ENCODE data around the gene LRPAP1.
A peak's percentile ranks its signal among the peaks of the same experiment; 100 is the strongest.
"Not testable (repeated sequence)": the region's sequence is repeated elsewhere in the genome, so short reads cannot be mapped to it uniquely, and the experiment has no call there.

LRPAP1 gene

DNA sequence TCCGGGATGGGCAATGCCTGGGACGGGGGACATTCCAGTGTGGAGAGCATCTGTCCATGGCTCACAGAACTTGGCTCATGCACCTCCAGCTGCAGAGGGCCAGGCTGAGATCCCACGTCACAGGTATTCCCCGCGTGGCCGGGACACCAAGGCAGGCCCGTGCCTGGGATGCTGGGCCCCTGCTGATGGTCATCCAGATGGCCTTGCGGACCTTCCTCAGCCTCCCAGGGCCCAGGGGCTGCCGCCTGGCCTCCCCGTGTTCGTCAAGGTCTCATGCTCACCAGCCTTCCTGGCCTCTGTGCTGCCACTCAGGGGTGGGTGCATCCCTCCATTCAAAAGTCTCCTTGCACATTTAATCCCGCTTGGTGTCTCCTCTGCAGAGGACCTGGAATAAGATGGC lies 40.9 kb upstream of the LRPAP1 start:
- no peak for DNase-seq (ENCODE audit: low spot score)
- TF ChIP-seq, protein P1, sequence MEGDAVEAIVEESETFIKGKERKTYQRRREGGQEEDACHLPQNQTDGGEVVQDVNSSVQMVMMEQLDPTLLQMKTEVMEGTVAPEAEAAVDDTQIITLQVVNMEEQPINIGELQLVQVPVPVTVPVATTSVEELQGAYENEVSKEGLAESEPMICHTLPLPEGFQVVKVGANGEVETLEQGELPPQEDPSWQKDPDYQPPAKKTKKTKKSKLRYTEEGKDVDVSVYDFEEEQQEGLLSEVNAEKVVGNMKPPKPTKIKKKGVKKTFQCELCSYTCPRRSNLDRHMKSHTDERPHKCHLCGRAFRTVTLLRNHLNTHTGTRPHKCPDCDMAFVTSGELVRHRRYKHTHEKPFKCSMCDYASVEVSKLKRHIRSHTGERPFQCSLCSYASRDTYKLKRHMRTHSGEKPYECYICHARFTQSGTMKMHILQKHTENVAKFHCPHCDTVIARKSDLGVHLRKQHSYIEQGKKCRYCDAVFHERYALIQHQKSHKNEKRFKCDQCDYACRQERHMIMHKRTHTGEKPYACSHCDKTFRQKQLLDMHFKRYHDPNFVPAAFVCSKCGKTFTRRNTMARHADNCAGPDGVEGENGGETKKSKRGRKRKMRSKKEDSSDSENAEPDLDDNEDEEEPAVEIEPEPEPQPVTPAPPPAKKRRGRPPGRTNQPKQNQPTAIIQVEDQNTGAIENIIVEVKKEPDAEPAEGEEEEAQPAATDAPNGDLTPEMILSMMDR (conservative IDR thresholded peaks at IDR 0.05; ENCODE audit: low read depth) = no peak
- ChIA-PET POLR2A (ENCODE audit: low non-redundant PET) (no interaction called here), CTCF (no interaction called here)
- no peak overlapping the region for H3K27ac ChIP-seq

DNA sequence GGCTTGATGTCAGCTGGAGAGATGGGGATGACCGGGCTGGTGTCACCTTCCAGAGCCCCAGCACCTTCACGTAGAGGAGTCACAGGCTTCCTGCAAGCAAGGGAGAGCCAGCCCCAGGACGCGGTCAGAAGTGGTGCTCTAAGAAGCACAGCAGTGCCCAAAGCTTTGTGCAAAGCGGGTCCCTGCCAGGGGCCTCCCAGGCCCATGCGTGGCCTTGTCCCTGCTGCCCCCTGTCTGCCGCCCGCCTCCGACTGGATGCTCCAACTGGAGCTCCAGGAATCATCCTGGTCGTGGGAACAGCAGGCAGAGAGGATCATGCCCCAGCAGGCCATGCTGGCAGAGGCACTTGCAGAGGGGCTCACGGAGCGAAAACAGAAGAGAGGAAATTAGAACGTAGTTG lies 40.1 kb upstream of the LRPAP1 start:
- POLR2A ChIA-PET (ENCODE audit: low non-redundant PET) = no interaction called here
- DNase-seq (ENCODE audit: low spot score) = no peak

DNA sequence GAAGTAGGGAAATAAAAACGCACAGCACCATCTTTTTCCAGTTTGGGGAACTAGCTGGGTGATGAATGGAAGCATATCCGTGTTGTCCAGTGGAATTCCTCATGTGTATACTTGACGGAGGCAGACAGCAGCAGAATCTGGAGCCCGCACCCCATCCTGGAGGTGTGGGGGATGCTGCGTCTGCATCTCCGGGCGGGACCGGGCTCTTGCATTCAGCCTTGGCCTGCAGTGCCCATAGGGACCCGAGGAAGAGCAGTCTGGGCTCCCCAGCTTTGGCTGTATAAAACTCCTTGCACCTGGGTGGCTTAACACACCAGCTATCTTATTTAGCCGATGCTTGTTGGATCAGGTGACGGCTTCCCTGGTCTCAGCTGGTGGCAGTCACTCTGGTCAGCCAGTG lies 39.7 kb upstream of the LRPAP1 start:
- H3K27ac ChIP-seq = no peak overlapping the region
- TF ChIP-seq, protein P1 (conservative IDR thresholded peaks at IDR 0.05; ENCODE audit: low read depth) = no peak
- ChIA-PET POLR2A (ENCODE audit: low non-redundant PET) (no interaction called here), CTCF (no interaction called here)
- no peak for DNase-seq (ENCODE audit: low spot score)

More for the DNA sequence above, 40.1 kb upstream of the LRPAP1 start:
- no peak overlapping the region for H3K27ac ChIP-seq
- CTCF ChIA-PET = no interaction called here
- TF ChIP-seq, protein P1 (conservative IDR thresholded peaks at IDR 0.05; ENCODE audit: low read depth) = no peak

DNA sequence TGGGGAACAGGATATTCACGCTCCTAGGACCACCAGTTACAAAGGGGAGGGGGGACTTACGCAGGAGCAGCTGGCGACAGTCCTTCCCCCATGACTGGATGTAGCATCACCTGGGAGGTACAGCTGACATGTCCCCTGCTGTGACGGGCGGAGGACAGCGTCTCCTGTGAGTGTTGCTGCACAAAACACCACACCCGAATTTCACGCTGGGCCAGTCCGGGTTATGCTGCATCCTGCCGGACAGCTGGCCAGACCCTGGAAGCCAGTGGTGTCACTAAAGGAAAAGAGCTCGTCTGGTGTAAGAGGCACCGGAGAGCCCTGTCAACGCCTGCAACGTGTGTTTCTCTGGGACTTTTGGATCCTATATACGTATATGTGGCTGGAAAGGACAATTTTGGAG lies 38.7 kb upstream of the LRPAP1 start:
- DNase-seq (ENCODE audit: low spot score); CTCF ChIA-PET; H3K27ac ChIP-seq; POLR2A ChIA-PET (ENCODE audit: low non-redundant PET): not testable (repeated sequence)

DNA sequence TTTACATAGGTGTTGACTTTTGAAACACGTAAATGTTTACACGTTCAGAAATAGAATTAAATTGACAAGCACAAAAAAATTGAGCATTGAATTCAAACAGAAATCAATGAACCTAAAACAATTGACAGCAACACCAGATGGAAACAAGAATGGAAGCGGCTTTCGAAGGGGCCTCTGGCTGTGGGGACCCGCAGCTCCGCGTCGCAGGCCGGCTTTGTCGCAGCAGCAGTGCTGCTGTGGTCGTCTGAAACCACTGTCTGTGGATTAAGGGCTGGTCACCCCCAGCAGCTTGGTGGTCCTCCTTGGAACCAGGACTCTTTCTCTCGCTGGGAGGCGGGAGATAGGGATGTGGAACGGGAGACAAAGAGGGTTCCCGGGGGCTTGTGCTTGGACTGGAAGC lies 37.4 kb upstream of the LRPAP1 start:
- CTCF ChIA-PET; H3K27ac ChIP-seq; POLR2A ChIA-PET (ENCODE audit: low non-redundant PET); DNase-seq (ENCODE audit: low spot score): not testable (repeated sequence)

DNA sequence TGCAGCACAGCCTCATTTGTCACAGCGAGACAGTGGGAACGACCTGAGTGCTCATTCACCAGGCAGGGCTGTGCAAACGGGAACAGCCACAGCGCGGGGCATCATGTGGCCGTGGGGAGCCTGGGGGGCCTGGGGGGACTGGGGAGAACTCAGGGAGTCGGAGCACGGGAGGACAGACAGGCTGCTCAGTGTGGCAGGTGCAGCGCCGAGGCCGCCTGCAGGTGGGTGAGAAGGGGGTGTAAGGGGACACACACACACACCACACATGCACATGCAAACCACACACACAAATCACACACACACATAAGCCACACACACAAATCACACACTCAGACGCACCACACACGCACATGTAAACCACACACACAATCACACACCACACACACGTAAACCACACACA lies 34.5 kb upstream of the LRPAP1 start:
- CTCF ChIA-PET; H3K27ac ChIP-seq; POLR2A ChIA-PET (ENCODE audit: low non-redundant PET); DNase-seq (ENCODE audit: low spot score): not testable (repeated sequence)

DNA sequence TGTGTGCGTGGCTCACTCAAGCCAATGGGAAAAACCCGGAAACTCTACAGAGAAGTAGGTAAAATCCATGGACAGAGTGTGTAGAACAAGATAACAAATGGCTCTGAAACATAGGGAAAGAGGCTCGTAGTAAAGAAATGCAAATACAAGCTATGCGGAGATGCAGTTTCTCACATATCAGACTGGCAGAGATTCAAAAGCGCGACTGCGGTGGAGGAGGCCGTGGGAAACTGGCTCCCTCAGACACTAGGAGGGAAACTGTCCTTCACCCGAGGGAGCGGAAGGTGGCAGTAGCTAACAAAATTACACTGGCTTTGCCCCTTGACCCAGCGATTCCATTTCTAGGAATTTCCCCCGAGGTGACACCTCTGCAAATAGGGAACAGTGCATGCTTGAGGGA lies 34.1 kb upstream of the LRPAP1 start:
- CTCF ChIA-PET; H3K27ac ChIP-seq; DNase-seq (ENCODE audit: low spot score); POLR2A ChIA-PET (ENCODE audit: low non-redundant PET): not testable (repeated sequence)
- TF ChIP-seq, protein P1 (conservative IDR thresholded peaks at IDR 0.05; ENCODE audit: low read depth) = peak; percentile 12; the same call in 1 of the 2 replicates

DNA sequence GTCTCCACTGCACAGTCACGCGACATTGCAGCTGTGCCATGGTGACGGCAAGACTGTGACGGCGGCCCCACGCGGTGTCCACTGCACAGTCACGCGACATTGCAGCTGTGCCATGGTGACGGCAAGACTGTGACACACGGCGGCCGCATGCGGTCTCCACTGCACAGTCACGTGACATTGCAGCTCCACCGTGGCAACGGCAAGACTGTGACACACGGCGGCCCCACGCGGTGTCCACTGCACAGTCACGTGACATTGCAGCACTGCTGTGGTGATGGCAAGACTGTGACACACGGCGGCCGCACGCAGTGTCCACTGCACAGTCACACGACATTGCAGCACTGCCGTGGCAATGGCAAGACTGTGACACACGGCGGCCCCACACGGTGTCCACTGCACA lies 32.7 kb upstream of the LRPAP1 start:
- DNase-seq (ENCODE audit: low spot score); H3K27ac ChIP-seq; CTCF ChIA-PET; POLR2A ChIA-PET (ENCODE audit: low non-redundant PET): not testable (repeated sequence)

DNA sequence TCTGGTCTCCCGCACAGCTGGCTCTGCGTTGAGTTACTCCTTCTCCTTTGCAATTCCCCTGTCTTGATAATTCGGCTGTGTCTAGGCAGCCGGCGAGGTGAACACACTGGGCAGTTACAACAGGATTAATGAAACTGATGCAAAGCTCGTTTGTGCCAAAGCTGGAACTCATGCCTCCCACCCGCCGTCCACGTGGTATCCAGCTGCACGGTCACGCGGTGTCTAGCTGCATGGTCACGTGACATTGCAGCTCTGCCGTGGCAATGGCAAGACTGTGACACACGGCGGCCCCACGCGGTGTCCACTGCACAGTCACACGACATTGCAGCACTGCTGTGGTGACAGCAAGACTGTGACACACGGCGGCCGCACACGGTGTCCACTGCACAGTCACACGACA lies 31.2 kb upstream of the LRPAP1 start:
- CTCF ChIA-PET = no interaction called here
- POLR2A ChIA-PET (ENCODE audit: low non-redundant PET) = no interaction called here

DNA sequence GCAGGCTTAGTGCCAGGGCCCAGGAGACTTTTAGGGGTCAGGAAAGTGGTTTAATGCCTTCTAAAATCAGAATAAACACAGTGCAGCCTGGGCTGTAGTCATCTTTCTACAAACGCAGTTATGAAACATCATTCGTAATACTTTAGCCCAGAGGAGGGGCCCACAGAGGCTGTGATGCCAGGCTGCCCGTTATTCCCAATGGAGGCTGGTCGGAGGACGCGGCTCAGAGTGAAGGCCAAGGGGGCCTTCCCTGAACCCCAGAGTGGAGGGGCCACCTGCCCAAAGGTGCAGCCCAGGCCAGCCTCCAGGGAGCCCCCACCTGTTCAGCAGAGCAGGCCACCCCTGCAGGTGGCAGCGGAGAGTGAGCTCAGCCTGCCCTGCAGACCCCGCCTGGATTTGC lies 29.9 kb upstream of the LRPAP1 start:
- POLR2A ChIA-PET (ENCODE audit: low non-redundant PET); DNase-seq (ENCODE audit: low spot score); H3K27ac ChIP-seq; CTCF ChIA-PET: not testable (repeated sequence)

More for the DNA sequence above, 31.2 kb upstream of the LRPAP1 start:
- no peak for DNase-seq (ENCODE audit: low spot score)
- no peak overlapping the region for H3K27ac ChIP-seq
- TF ChIP-seq, protein P1 (conservative IDR thresholded peaks at IDR 0.05; ENCODE audit: low read depth) = no peak

DNA sequence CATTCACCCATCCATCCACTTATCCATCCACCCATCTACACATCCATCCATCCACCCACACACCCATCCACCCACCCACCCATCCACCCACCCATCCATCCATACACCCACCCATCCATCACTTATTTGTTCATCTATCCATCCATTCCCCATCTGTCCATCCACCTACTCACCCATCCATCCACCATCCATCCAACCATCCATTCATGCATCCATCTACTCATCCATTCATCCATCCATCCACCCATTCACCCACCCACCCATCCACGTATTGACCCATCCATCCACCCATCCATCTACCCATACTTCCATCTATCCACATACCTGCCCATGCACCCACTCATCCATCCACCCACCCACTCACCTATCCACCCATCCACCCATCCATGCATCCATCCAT lies 28.2 kb upstream of the LRPAP1 start:
- H3K27ac ChIP-seq; POLR2A ChIA-PET (ENCODE audit: low non-redundant PET); DNase-seq (ENCODE audit: low spot score); CTCF ChIA-PET: not testable (repeated sequence)

DNA sequence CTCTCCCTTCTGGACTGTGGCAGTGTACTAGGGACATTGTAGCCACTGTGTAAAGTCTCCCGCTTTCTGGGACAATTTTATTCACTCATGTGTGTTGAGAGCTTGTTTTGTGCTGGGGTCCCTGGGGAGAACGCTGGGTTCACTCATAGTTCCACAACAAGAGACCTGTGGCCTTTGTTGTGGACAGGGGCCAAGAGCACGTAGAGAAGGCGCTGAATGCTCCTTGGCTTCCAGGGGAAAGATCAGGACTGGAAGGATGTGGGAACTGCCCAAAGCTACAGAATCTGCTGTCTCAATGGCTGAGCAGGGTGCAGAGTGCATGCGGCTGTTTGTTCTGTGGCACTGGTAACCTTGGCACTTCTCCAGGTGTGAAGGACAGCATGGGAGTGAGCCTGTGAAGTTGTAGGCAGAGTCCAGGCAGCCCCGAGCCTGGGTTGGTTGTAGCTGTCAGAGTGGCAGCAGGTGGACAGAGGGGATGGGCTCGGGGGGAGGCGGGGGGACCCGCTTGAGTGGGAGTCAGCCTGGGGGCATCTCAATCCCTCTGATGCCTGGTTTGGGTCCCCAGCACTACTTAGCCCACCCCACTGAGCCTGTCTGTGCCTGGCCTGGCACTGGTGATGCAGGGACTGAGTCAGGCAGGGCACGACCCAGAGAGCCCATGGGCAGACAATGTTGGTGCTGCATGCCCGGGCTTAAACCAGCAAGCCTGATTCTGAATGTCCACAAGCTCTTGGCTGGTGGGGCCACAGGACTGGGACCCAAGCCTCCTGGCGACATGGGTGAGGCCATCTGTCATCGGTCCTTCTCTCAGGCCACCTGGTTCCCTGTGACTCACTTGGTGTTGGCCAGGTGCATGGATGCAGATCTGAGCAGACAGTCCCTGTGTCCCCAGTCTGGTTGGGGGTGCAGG lies 27.4 kb upstream of the LRPAP1 start:
- H3K27ac ChIP-seq; POLR2A ChIA-PET (ENCODE audit: low non-redundant PET); CTCF ChIA-PET; DNase-seq (ENCODE audit: low spot score): not testable (repeated sequence)

All from RWPE1 (cell line).